ENCODE results near the gene STAT5A.

Gene STAT5A

DNA sequence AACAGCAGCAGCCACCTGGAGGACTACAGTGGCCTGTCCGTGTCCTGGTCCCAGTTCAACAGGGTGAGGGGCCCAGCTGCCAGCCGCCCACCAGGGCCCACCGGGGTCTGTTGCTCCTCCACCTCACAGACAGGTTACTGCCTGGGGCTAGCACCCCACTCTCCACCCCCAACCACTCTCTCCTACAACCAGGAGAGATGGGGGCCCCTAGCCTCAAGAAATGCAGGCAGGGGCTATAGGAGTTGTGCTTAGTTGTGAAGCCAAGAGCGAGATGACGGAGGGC is 18.0 kb downstream of the STAT5A start:
- no peak for DNase-seq (ENCODE audit: low spot score)
- TF ChIP-seq, protein P1, sequence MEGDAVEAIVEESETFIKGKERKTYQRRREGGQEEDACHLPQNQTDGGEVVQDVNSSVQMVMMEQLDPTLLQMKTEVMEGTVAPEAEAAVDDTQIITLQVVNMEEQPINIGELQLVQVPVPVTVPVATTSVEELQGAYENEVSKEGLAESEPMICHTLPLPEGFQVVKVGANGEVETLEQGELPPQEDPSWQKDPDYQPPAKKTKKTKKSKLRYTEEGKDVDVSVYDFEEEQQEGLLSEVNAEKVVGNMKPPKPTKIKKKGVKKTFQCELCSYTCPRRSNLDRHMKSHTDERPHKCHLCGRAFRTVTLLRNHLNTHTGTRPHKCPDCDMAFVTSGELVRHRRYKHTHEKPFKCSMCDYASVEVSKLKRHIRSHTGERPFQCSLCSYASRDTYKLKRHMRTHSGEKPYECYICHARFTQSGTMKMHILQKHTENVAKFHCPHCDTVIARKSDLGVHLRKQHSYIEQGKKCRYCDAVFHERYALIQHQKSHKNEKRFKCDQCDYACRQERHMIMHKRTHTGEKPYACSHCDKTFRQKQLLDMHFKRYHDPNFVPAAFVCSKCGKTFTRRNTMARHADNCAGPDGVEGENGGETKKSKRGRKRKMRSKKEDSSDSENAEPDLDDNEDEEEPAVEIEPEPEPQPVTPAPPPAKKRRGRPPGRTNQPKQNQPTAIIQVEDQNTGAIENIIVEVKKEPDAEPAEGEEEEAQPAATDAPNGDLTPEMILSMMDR (IDR thresholded peaks at IDR 0.05; ENCODE audit: extremely low read depth, missing control alignments), result no peak

GRCh38 chr17:42307362-42307927 is 19.1 kb downstream of the STAT5A start:
- DNase-seq (ENCODE audit: low spot score), result no peak
- TF ChIP-seq, protein P1 (IDR thresholded peaks at IDR 0.05; ENCODE audit: extremely low read depth, missing control alignments), result no peak

DNA sequence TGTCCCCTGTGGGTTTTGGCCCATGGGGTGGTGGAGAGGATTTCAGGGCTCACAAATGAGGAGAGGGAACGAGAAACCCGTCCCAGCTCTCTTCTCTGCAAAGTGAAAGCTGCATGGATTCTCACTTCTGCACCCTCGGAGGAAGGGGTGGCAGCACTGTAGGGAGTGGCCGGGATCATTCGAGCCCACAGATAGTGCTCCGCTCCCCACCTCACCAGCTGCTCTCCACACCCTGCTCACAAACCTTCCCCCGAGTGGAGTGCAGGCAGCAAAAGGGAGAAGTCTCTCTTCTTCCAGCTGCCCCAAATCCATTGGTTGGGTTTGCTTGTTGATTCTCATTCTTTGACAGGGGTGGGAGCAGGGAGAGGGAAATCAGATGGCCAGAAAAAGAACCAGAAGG is 20.1 kb downstream of the STAT5A start:
- TF ChIP-seq, protein P1 (IDR thresholded peaks at IDR 0.05; ENCODE audit: extremely low read depth, missing control alignments), result no peak
- DNase-seq (ENCODE audit: low spot score), result no peak

GRCh38 chr17:42309142-42309541 is 20.8 kb downstream of the STAT5A start:
- TF ChIP-seq, protein P1 (IDR thresholded peaks at IDR 0.05; ENCODE audit: extremely low read depth, missing control alignments), result no peak
- DNase-seq (ENCODE audit: low spot score), result no peak

DNA sequence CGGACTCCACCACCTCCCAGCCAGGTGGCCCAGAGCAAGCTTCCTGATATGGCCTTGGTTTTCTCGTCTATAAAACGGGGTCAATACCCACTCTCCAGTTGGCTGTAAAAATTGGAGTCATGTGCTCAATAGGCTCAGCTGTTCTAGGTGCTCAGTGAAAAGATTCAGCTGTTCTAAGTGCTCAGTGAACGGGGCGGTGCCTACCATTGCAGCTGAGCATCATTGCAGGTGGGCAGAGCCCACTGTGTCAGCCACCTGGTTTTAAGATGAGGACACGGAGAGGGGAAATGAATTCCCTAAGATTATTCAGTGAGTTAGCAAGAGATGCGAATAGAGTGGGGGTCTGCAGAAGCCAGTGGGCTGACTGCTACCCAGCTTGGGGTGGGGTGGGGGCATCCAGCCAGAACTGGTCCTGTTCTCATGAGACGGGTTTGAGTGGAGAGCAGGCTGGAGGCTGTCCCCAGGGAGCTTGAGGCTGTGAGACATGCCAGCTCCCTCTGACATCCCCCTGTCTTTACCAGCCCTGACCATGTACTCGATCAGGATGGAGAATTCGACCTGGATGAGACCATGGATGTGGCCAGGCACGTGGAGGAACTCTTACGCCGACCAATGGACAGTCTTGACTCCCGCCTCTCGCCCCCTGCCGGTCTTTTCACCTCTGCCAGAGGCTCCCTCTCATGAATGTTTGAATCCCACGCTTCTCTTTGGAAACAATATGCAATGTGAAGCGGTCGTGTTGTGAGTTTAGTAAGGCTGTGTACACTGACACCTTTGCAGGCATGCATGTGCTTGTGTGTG is 21.9 kb downstream of the STAT5A start:
- no peak for DNase-seq (ENCODE audit: low spot score)
- TF ChIP-seq, protein P1 (IDR thresholded peaks at IDR 0.05; ENCODE audit: extremely low read depth, missing control alignments), result no peak

DNA sequence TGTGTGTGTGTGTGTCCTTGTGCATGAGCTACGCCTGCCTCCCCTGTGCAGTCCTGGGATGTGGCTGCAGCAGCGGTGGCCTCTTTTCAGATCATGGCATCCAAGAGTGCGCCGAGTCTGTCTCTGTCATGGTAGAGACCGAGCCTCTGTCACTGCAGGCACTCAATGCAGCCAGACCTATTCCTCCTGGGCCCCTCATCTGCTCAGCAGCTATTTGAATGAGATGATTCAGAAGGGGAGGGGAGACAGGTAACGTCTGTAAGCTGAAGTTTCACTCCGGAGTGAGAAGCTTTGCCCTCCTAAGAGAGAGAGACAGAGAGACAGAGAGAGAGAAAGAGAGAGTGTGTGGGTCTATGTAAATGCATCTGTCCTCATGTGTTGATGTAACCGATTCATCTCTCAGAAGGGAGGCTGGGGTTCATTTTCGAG is 22.5 kb downstream of the STAT5A start:
- no peak for DNase-seq (ENCODE audit: low spot score)
- TF ChIP-seq, protein P1 (IDR thresholded peaks at IDR 0.05; ENCODE audit: extremely low read depth, missing control alignments), result no peak

DNA sequence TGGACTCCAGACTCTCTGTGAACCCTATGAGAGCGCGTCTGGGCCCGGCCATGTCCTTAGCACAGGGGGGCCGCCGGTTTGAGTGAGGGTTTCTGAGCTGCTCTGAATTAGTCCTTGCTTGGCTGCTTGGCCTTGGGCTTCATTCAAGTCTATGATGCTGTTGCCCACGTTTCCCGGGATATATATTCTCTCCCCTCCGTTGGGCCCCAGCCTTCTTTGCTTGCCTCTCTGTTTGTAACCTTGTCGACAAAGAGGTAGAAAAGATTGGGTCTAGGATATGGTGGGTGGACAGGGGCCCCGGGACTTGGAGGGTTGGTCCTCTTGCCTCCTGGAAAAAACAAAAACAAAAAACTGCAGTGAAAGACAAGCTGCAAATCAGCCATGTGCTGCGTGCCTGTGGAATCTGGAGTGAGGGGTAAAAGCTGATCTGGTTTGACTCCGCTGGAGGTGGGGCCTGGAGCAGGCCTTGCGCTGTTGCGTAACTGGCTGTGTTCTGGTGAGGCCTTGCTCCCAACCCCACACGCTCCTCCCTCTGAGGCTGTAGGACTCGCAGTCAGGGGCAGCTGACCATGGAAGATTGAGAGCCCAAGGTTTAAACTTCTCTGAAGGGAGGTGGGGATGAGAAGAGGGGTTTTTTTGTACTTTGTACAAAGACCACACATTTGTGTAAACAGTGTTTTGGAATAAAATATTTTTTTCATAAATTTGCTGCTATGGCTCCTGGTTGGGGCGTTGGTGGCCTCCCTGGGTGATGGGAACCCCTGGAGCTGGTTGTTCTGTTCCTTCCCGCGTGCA is 23.1 kb downstream of the STAT5A start:
- TF ChIP-seq, protein P1 (IDR thresholded peaks at IDR 0.05; ENCODE audit: extremely low read depth, missing control alignments), result no peak
- no peak for DNase-seq (ENCODE audit: low spot score)

All from GM20000 (cell line).